ENCODE measurements around the gene TSPAN17. TPM values are rescaled to one million over a fixed set of nuclear protein-coding genes. Genes with fewer than 3 reads are reported as not detected.

Gene TSPAN17
- total RNA-seq, 1 donor from 2014 or later = 41.8 TPM

DNA sequence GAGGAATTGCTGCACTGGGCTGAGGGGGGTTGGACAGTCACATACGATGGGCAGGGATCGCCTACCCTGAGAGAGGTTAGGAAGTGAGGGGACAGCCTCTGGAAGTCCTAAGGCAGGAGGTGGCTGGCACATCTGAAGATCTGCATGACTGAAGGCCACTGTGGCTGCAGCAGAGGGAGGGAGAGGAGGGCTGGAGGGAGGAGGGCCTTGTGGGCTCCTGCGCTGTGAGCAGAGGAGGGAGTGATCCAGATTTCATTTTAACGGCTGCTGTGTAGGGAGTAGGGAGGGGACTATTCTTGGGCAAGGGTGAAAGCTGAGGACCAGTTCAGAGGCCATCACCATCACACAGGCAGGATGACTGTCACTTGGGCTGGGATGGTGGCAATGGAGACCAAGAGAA is 9.7 kb upstream of the TSPAN17 start:
- Mint-ChIP-seq H3K27ac (ENCODE audit: unreplicated experiment) (no peak overlapping the region), H3K36me3 (ENCODE audit: unreplicated experiment) (peaks cover 2% of the 10 kb centered on the region), H3K27me3 (ENCODE audit: unreplicated experiment) (peaks cover 51% of the 10 kb centered on the region), H3K9me3 (ENCODE audit: unreplicated experiment) (no peaks in the 10 kb centered on the region), H3K4me3 (ENCODE audit: unreplicated experiment) (no peak overlapping the region), H3K4me1 (ENCODE audit: unreplicated experiment) (no peaks in the 10 kb centered on the region)
- no peak for DNase-seq (ENCODE audit: extremely low spot score, unreplicated experiment)
- TF ChIP-seq, protein P1, sequence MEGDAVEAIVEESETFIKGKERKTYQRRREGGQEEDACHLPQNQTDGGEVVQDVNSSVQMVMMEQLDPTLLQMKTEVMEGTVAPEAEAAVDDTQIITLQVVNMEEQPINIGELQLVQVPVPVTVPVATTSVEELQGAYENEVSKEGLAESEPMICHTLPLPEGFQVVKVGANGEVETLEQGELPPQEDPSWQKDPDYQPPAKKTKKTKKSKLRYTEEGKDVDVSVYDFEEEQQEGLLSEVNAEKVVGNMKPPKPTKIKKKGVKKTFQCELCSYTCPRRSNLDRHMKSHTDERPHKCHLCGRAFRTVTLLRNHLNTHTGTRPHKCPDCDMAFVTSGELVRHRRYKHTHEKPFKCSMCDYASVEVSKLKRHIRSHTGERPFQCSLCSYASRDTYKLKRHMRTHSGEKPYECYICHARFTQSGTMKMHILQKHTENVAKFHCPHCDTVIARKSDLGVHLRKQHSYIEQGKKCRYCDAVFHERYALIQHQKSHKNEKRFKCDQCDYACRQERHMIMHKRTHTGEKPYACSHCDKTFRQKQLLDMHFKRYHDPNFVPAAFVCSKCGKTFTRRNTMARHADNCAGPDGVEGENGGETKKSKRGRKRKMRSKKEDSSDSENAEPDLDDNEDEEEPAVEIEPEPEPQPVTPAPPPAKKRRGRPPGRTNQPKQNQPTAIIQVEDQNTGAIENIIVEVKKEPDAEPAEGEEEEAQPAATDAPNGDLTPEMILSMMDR (IDR thresholded peaks at IDR 0.05) = no peak

DNA sequence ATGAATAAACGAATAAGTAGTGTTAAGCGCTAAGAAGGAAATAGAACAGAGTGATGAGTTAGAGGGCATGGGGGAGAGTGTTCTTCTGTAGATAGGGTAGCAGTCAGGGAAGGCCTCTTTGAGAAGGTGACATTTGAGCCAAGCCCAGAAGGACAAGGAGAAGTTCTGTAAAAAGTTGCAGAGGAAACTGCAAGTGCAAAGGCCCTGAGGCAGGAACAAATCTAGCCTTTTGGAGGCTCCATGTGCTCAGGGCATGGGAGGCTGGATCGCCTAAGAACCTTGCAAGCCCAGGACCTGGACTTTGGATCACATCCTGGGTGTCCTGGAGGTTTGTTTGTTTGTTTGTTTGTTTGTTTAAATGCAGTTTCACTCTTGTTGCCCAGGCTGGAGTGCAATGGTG is 8.8 kb upstream of the TSPAN17 start:
- Mint-ChIP-seq H3K9me3 (ENCODE audit: unreplicated experiment) (no peaks in the 10 kb centered on the region), H3K27me3 (ENCODE audit: unreplicated experiment) (peaks cover 45% of the 10 kb centered on the region), H3K4me1 (ENCODE audit: unreplicated experiment) (no peaks in the 10 kb centered on the region), H3K27ac (ENCODE audit: unreplicated experiment) (no peak overlapping the region), H3K36me3 (ENCODE audit: unreplicated experiment) (peaks cover 2% of the 10 kb centered on the region), H3K4me3 (ENCODE audit: unreplicated experiment) (no peak overlapping the region)
- TF ChIP-seq, protein P1 (IDR thresholded peaks at IDR 0.05) = no peak
- no peak for DNase-seq (ENCODE audit: extremely low spot score, unreplicated experiment)

DNA sequence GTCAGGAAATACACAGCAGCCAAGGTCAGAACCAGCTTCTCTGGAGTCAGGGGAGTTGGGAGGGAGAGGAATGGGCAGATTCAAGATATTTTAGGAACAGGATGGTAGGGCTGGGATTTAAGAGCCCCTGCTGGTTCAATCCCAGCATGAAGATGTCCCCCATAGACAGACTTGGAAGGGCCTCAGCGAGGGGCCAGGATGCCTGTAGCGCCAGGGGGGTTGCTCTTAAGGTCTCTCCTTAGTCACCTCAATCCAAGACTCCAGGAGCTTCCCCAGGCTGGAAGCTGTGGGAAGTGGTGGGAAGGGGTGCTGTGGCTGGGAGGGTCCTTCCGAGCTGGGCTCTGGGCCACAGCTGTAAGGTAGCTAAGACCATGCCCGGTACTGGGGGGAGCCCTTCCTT is 8.1 kb upstream of the TSPAN17 start:
- Mint-ChIP-seq H3K9me3 (ENCODE audit: unreplicated experiment) (no peaks in the 10 kb centered on the region), H3K27me3 (ENCODE audit: unreplicated experiment) (peaks cover 37% of the 10 kb centered on the region), H3K4me3 (ENCODE audit: unreplicated experiment) (no peak overlapping the region), H3K4me1 (ENCODE audit: unreplicated experiment) (no peaks in the 10 kb centered on the region), H3K36me3 (ENCODE audit: unreplicated experiment) (peaks cover 2% of the 10 kb centered on the region), H3K27ac (ENCODE audit: unreplicated experiment) (no peak overlapping the region)
- no peak for DNase-seq (ENCODE audit: extremely low spot score, unreplicated experiment)
- TF ChIP-seq, protein P1 (IDR thresholded peaks at IDR 0.05) = no peak

DNA sequence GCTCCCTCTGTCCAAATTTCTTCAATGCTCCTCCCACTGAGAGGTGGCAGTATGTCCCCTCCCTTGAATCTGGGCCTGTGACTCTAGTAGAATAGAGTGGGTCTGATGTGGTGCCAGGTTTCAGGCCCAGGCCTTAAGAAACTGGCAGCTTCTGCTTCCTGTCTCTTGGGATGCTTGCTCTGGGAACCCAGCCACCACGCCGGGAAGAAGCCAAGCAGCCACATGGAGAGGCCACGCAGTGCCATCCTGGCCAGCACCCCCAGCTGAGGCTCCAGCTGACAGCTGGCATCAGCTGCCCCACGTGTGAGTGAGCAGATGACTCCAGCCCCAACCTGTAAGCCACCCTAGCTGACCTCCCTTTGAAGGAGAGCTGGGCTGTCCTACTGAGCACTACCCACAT is 7.3 kb upstream of the TSPAN17 start:
- DNase-seq (ENCODE audit: extremely low spot score, unreplicated experiment) = no peak
- H3K4me1 Mint-ChIP-seq (ENCODE audit: unreplicated experiment) = no peaks in the 10 kb centered on the region
- no peak overlapping the region for H3K4me3 Mint-ChIP-seq (ENCODE audit: unreplicated experiment)
- H3K27me3 Mint-ChIP-seq (ENCODE audit: unreplicated experiment) = peaks cover 32% of the 10 kb centered on the region
- TF ChIP-seq, protein P1 (IDR thresholded peaks at IDR 0.05) = no peak
- H3K27ac Mint-ChIP-seq (ENCODE audit: unreplicated experiment) = no peak overlapping the region
- H3K36me3 Mint-ChIP-seq (ENCODE audit: unreplicated experiment) = peaks cover under 1% of the 10 kb centered on the region
- H3K9me3 Mint-ChIP-seq (ENCODE audit: unreplicated experiment) = no peaks in the 10 kb centered on the region

DNA sequence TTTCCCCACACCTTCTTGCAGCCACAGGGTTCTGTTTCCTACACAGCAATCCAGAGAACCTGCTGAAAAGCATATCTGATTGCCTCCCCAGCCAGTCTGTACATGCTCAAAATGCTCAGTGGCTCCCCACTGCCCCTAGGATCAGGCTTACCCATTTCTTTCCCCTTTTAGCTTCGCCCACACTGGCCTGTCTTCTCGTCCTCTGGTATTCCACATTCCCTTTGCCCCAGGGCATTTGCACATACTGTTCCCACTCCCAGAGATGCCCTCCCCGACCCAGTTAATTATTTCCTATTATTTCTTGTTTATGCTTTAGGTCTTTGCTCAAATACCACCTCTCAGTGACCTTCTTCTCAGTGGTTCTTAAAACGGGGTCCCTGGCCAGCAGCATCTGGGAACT is 6.7 kb upstream of the TSPAN17 start:
- H3K4me1 Mint-ChIP-seq (ENCODE audit: unreplicated experiment) = no peaks in the 10 kb centered on the region
- no peaks in the 10 kb centered on the region for H3K36me3 Mint-ChIP-seq (ENCODE audit: unreplicated experiment)

More for the DNA sequence above, 6.7 kb upstream of the TSPAN17 start:
- TF ChIP-seq, protein P1 (IDR thresholded peaks at IDR 0.05) = no peak
- H3K27ac Mint-ChIP-seq (ENCODE audit: unreplicated experiment) = no peak overlapping the region
- no peak overlapping the region for H3K4me3 Mint-ChIP-seq (ENCODE audit: unreplicated experiment)
- no peak for DNase-seq (ENCODE audit: extremely low spot score, unreplicated experiment)
- peaks cover 26% of the 10 kb centered on the region for H3K27me3 Mint-ChIP-seq (ENCODE audit: unreplicated experiment)
- H3K9me3 Mint-ChIP-seq (ENCODE audit: unreplicated experiment) = no peaks in the 10 kb centered on the region
